ENCODE results near the gene CHN1. TPM values are rescaled to one million over a fixed set of nuclear protein-coding genes. Genes with fewer than 3 reads are reported as not detected.

The CHN1 gene
- total and polyA plus RNA-seq, 2 of the 8 experiments (the other 6 are each of a cell fraction or from before 2014, with no cell fraction given): 54.0 to 65.7 TPM

DNA sequence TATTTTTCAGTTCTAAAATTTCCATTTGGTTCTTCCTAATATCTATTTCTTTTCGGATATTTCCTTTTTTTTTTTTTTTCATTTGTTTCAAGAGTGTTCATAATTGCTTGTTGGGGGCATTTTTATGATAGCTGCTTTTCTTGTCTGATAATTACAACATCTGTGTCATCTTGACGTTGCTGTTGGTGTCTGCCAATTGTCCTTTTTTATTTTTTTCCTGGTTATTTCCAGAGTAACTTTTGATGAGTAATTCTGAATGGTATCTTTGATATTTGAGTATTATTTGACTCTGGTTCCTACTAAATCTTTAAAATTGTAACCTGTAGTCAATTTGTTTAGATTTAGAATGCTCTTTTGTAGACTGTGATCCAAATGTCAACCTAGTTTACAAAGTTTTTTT, 189.7 kb downstream of the CHN1 start:
- H2BK5ac ChIP-seq (ENCODE audit: low read depth, low read length): no peak overlapping the region
- H3K36me3 ChIP-seq (ENCODE audit: control insufficient read depth in 2 of 4, insufficient read depth in 4 of 4, low read length in 3 of 4): peaks cover 0 to 22% (median 6%) of the 10 kb centered on the region in 4 experiments; a peak in 4 of 8 replicates
- FAIRE-seq (no peak), DNase-seq (ENCODE audit: low read depth in 1 of 2, low spot score in 2 of 2) (no peak)
- no peak overlapping the region for H3K14ac ChIP-seq (ENCODE audit: insufficient read length)
- no peaks in the 10 kb centered on the region for H3K9me3 ChIP-seq (ENCODE audit: insufficient read depth in 2 of 2, low read depth in 1 of 2, low read length in 1 of 2)
- H3K79me1 ChIP-seq (ENCODE audit: low read depth, low read length): no peaks in the 10 kb centered on the region
- no peak overlapping the region for H3K23ac ChIP-seq (ENCODE audit: insufficient read length)
- TF ChIP-seq NANOG (IDR thresholded peaks at IDR 0.05; ENCODE audit: insufficient read depth, low read depth, low read length, poor library complexity, severe bottlenecking) (no peak), TAF7 (optimal IDR thresholded peaks at IDR 0.05; ENCODE audit: borderline replicate concordance, low read depth, low read length) (no peak), KDM4A (IDR thresholded peaks at IDR 0.05; ENCODE audit: low read depth, low read length, severe bottlenecking) (no peak), HDAC6 (IDR thresholded peaks at IDR 0.05; ENCODE audit: low read depth, low read length) (no peak), EP300 (IDR thresholded peaks at IDR 0.05; ENCODE audit: borderline replicate concordance in 1 of 2, low read depth in 2 of 2, low read length in 2 of 2) (no peak), BCL11A (IDR thresholded peaks at IDR 0.05; ENCODE audit: low read depth in 2 of 2, low read length in 2 of 2) (no peak), CBX8 (IDR thresholded peaks at IDR 0.05; ENCODE audit: borderline replicate concordance, low read depth, low read length) (no peak), SAP30 (IDR thresholded peaks at IDR 0.05; ENCODE audit: insufficient read depth, insufficient replicate concordance, low read length) (no peak), YY1 (IDR thresholded peaks at IDR 0.05; ENCODE audit: low read depth, low read length) (no peak), EGR1 (IDR thresholded peaks at IDR 0.05; ENCODE audit: borderline replicate concordance, low read depth, low read length) (no peak), RFX5 (IDR thresholded peaks at IDR 0.05; ENCODE audit: borderline replicate concordance, low read depth, low read length) (no peak), MAFK (IDR thresholded peaks at IDR 0.05; ENCODE audit: low read depth, low read length) (no peak), CEBPB (IDR thresholded peaks at IDR 0.05; ENCODE audit: low read depth, low read length) (no peak)
- H4K8ac ChIP-seq (ENCODE audit: extremely low read depth, insufficient read depth, low read length): no peak overlapping the region
- H3K4me3 ChIP-seq (ENCODE audit: extremely low read depth in 1 of 4, insufficient read depth in 2 of 4, low read depth in 3 of 4, low read length in 4 of 4): no peak overlapping the region
- ChIA-PET POLR2A (ENCODE audit: partially characterized antibody) (no interaction called here), CTCF (ENCODE audit: partially characterized antibody) (interaction anchor here (1.0 to 3.7 kb wide), 6 partner anchors 9 to 66 kb away, joined by 3 to 20 read pairs (median 4); no protein-coding TSS in a partner anchor)
- no peaks in the 10 kb centered on the region for H3K27me3 ChIP-seq (replicated peaks in 1 of 4; ENCODE audit: control insufficient read depth in 3 of 4, extremely low read depth in 1 of 4, insufficient read depth in 3 of 4, low read length in 3 of 4)
- H3K4me1 ChIP-seq (replicated peaks in 1 of 4; ENCODE audit: control insufficient read depth in 3 of 4, insufficient read depth in 4 of 4, low read length in 3 of 4): peaks cover 0 to 3% (median 0%) of the 10 kb centered on the region in 4 experiments; a peak in 2 of 7 replicates
- H3K4ac ChIP-seq (replicated peaks; ENCODE audit: insufficient read length, low read depth, low read length): no peak overlapping the region
- H2BK20ac ChIP-seq (ENCODE audit: low read length): no peak overlapping the region
- WGBS, 2 experiments (ENCODE audit: extremely low coverage in 1 of 2, insufficient coverage in 1 of 2, insufficient read length in 1 of 2, insufficient replicate concordance in 2 of 2, low coverage in 1 of 2, low lambda C conversion rate in 2 of 2, missing lambda C conversion rate in 1 of 2): 83% methylated on average over 2 of the region's 2 CpGs; no CpG with 5 or more reads in 1 of the 2 experiments
- H4K5ac ChIP-seq (ENCODE audit: insufficient read length, low read depth, low read length): no peak overlapping the region
- H2BK15ac ChIP-seq (ENCODE audit: low read length): no peak overlapping the region
- H3K27ac ChIP-seq (ENCODE audit: low read depth, low read length): no peak overlapping the region
- H3K23me2 ChIP-seq (ENCODE audit: low read depth, low read length): no peaks in the 10 kb centered on the region
- H3K4me2 ChIP-seq (ENCODE audit: insufficient read depth in 1 of 2, low read depth in 2 of 2, low read length in 2 of 2): no peak overlapping the region
- no peak overlapping the region for H2AK5ac ChIP-seq (ENCODE audit: low read depth, low read length)
- H2BK12ac ChIP-seq (ENCODE audit: low read depth, low read length): no peak overlapping the region
- H4K91ac ChIP-seq (replicated peaks; ENCODE audit: insufficient read length, low read length): no peak overlapping the region
- no peaks in the 10 kb centered on the region for H4K20me1 ChIP-seq (replicated peaks in 1 of 2; ENCODE audit: control insufficient read depth in 1 of 2, insufficient read depth in 2 of 2, low read length in 2 of 2)
- H3K56ac ChIP-seq (replicated peaks; ENCODE audit: insufficient read length, low read depth, low read length): no peak overlapping the region
- no peak overlapping the region for H2AFZ ChIP-seq (ENCODE audit: low read length)
- H2BK120ac ChIP-seq (replicated peaks; ENCODE audit: low read depth, low read length): no peak overlapping the region
- no peak overlapping the region for H3K18ac ChIP-seq (ENCODE audit: extremely low read depth, low read length)
- H3K9ac ChIP-seq (replicated peaks in 1 of 4; ENCODE audit: extremely low read depth in 1 of 4, low read depth in 3 of 4, low read length in 3 of 4): no peak overlapping the region
- H3K79me2 ChIP-seq (ENCODE audit: control insufficient read depth in 1 of 2, insufficient read depth in 2 of 2, low read length in 2 of 2): no peaks in the 10 kb centered on the region

All from H1 (cell line).